ENCODE measurements around the gene SIDT2.

SIDT2 gene

GRCh38 chr11:117220568-117220967, 42.0 kb downstream of the SIDT2 start:
- DNase-seq (ENCODE audit: low read depth in 3 of 3, low spot score in 1 of 3): no peak

- DNase-seq (ENCODE audit: low read depth in 3 of 3, low spot score in 1 of 3): no peak
Observed at GRCh38 chr11:117220999-117221774, 42.6 kb downstream of the SIDT2 start.

GRCh38 chr11:117221775-117222517, 43.4 kb downstream of the SIDT2 start:
- no peak for DNase-seq (ENCODE audit: low read depth in 3 of 3, low spot score in 1 of 3)

- no peak for DNase-seq (ENCODE audit: low read depth in 3 of 3, low spot score in 1 of 3)
Observed at GRCh38 chr11:117222991-117223740, 44.6 kb downstream of the SIDT2 start.

GRCh38 chr11:117223741-117224689, 45.5 kb downstream of the SIDT2 start:
- no peak for DNase-seq (ENCODE audit: low read depth in 3 of 3, low spot score in 1 of 3)

- DNase-seq (ENCODE audit: low read depth in 3 of 3, low spot score in 1 of 3): no peak
Observed at GRCh38 chr11:117225553-117226170, 47.1 kb downstream of the SIDT2 start.

GRCh38 chr11:117226388-117227385, 48.1 kb downstream of the SIDT2 start:
- DNase-seq (ENCODE audit: low read depth in 3 of 3, low spot score in 1 of 3): peak in 1 of 3 donors; percentile 16

GRCh38 chr11:117228091-117228490, 49.5 kb downstream of the SIDT2 start:
- no peak for DNase-seq (ENCODE audit: low read depth in 3 of 3, low spot score in 1 of 3)

- no peak for DNase-seq (ENCODE audit: low read depth in 3 of 3, low spot score in 1 of 3)
Observed at GRCh38 chr11:117229411-117229810, 50.9 kb downstream of the SIDT2 start.

GRCh38 chr11:117229931-117230285, 51.4 kb downstream of the SIDT2 start:
- no peak for DNase-seq (ENCODE audit: low read depth in 3 of 3, low spot score in 1 of 3)

- DNase-seq (ENCODE audit: low read depth in 3 of 3, low spot score in 1 of 3): no peak
Observed at GRCh38 chr11:117230286-117230961, 51.9 kb downstream of the SIDT2 start.

- no peak for DNase-seq (ENCODE audit: low read depth in 3 of 3, low spot score in 1 of 3)
Observed at GRCh38 chr11:117230999-117231841, 52.7 kb downstream of the SIDT2 start.

GRCh38 chr11:117231842-117232091, 53.2 kb downstream of the SIDT2 start, which contains the start of gene PCSK7:
Gene PCSK7 (minus strand): TSS chr11:117232073. CDS start chr11:117229844, 2,229 bp downstream.
- DNase-seq (ENCODE audit: low read depth in 3 of 3, low spot score in 1 of 3): no peak

GRCh38 chr11:117232092-117232878, 53.7 kb downstream of the SIDT2 start, which contains the start of gene RNF214:
Gene RNF214 (plus strand): TSS chr11:117232671. CDS start chr11:117234273, 1,602 bp downstream.
- DNase-seq (ENCODE audit: low read depth in 3 of 3, low spot score in 1 of 3): peak; percentile 19 to 74 (median 62)

GRCh38 chr11:117232911-117233409, 54.4 kb downstream of the SIDT2 start:
- no peak for DNase-seq (ENCODE audit: low read depth in 3 of 3, low spot score in 1 of 3)

GRCh38 chr11:117238221-117238620, 59.7 kb downstream of the SIDT2 start:
- DNase-seq (ENCODE audit: low read depth in 3 of 3, low spot score in 1 of 3): no peak

GRCh38 chr11:117239295-117239694, 60.8 kb downstream of the SIDT2 start:
- DNase-seq (ENCODE audit: low read depth in 3 of 3, low spot score in 1 of 3): no peak
